RWPE1 (cell line): Measurements from ENCODE around the gene DHX34.
"Not testable (repeated sequence)": the region's sequence is repeated elsewhere in the genome, so short reads cannot be mapped to it uniquely, and the experiment has no call there.

Source experiments
- CTCF ChIA-PET: fragments of 350-600 bp; sonication (Branson Sonifier 250); formaldehyde crosslinking; extraction: SDS; loops from one replicate; lab custom pipeline; 2021; lab: Yijun Ruan, JAX
- POLR2A ChIA-PET: fragments of 400-600 bp; formaldehyde crosslinking; extraction: SDS; loops from one replicate; lab custom pipeline; 2020; ENCODE audit warnings: antibody characterized with exemption; ENCODE audit not compliant: low non-redundant PET; lab: Yijun Ruan, JAX
- DNase-seq: peaks from one replicate; pipeline ENCODE4 v3.0.0; 2012; ENCODE audit warnings: low spot score
- H3K27ac ChIP-seq: fragments of 450-650 bp; 2 replicates; pipeline ENCODE4 v1.5.1; 2017
- CTCF ChIP-seq: fragments of 450-650 bp; conservative IDR thresholded peaks from 2 replicates; pipeline ENCODE4 v1.5.1; 2017; ENCODE audit warnings: low read depth, mild to moderate bottlenecking

The DHX34 gene

GRCh38 chr19:47377801-47378200, 28.7 kb downstream of the DHX34 start:
- TF ChIP-seq CTCF = no peak
- ChIA-PET POLR2A (no interaction called here), CTCF (interaction anchor here (1.7 to 1.8 kb wide), 2 partner anchors 14 to 29 kb away, joined by 5 to 11 read pairs; partner anchors contain the start of gene DHX34)
- DNase-seq = no peak
- no peak overlapping the region; the same call in 1 of the 2 replicates for H3K27ac ChIP-seq

- POLR2A ChIA-PET = no interaction called here
- DNase-seq = no peak
These were observed 29.1 kb downstream of the DHX34 start for GRCh38 chr19:47378246-47378645.

GRCh38 chr19:47379381-47379938, 30.3 kb downstream of the DHX34 start:
- peak overlapping the region; percentile 15 for H3K27ac ChIP-seq
- CTCF ChIA-PET = interaction anchor here (1.7 kb wide), 1 partner anchor 31 kb away, joined by 5 read pairs; the partner anchor contains the start of gene DHX34
- TF ChIP-seq CTCF = no peak
- POLR2A ChIA-PET = no interaction called here
- no peak for DNase-seq

More at GRCh38 chr19:47378246-47378645, 29.1 kb downstream of the DHX34 start:
- TF ChIP-seq CTCF = no peak
- peak overlapping the region; percentile 15; the same call in 1 of the 2 replicates for H3K27ac ChIP-seq
- CTCF ChIA-PET = interaction anchor here (0.6 to 1.8 kb wide), 3 partner anchors 13 to 263 kb away, joined by 4 to 11 read pairs (median 5); partner anchors contain the start of gene DHX34

- ChIA-PET POLR2A (no interaction called here), CTCF (no interaction called here)
These were observed 31.4 kb downstream of the DHX34 start for GRCh38 chr19:47380559-47380958.

GRCh38 chr19:47381121-47381520, 32.0 kb downstream of the DHX34 start:
- DNase-seq = no peak
- TF ChIP-seq CTCF = no peak
- no peak overlapping the region for H3K27ac ChIP-seq
- CTCF ChIA-PET = interaction anchor here (0.6 to 1.0 kb wide), 2 partner anchors 9 to 32 kb away, joined by 4 read pairs; partner anchors contain the start of gene DHX34
- POLR2A ChIA-PET = interaction anchor here (0.5 kb wide), 1 partner anchor 21 kb away, joined by 13 read pairs; no protein-coding TSS in a partner anchor

More at GRCh38 chr19:47380559-47380958, 31.4 kb downstream of the DHX34 start:
- DNase-seq = no peak
- no peak overlapping the region for H3K27ac ChIP-seq
- no peak for TF ChIP-seq CTCF

- POLR2A ChIA-PET = interaction anchor here (0.5 kb wide), 1 partner anchor 20 kb away, joined by 13 read pairs; no protein-coding TSS in a partner anchor
- CTCF ChIA-PET = interaction anchor here (0.6 to 1.0 kb wide), 2 partner anchors 9 to 33 kb away, joined by 4 read pairs; partner anchors contain the start of gene DHX34
- peak overlapping the region; percentile 29; the same call in 1 of the 2 replicates for H3K27ac ChIP-seq
- DNase-seq = no peak
- TF ChIP-seq CTCF = no peak
These were observed 32.7 kb downstream of the DHX34 start for GRCh38 chr19:47381653-47382279.

GRCh38 chr19:47383890-47384289, 34.8 kb downstream of the DHX34 start:
- DNase-seq, H3K27ac ChIP-seq, POLR2A ChIA-PET, CTCF ChIA-PET: not testable (repeated sequence)

- POLR2A ChIA-PET, H3K27ac ChIP-seq, DNase-seq: not testable (repeated sequence)
- CTCF ChIA-PET = interaction anchor here (0.6 kb wide), 1 partner anchor 72 kb away, joined by 3 read pairs; no protein-coding TSS in a partner anchor
These were observed 35.4 kb downstream of the DHX34 start for GRCh38 chr19:47384533-47384932.

GRCh38 chr19:47386582-47386981, 37.5 kb downstream of the DHX34 start:
- CTCF ChIA-PET = interaction anchor here (0.6 kb wide), 1 partner anchor 209 kb away, joined by 6 read pairs; no protein-coding TSS in a partner anchor
- DNase-seq, H3K27ac ChIP-seq: not testable (repeated sequence)
- POLR2A ChIA-PET = interaction anchor here (0.7 kb wide), 1 partner anchor 112 kb away, joined by 3 read pairs; no protein-coding TSS in a partner anchor
